VCaP (cell line): ENCODE data around the gene LYST.
"Not testable (repeated sequence)": the region's sequence is repeated elsewhere in the genome, so short reads cannot be mapped to it uniquely, and the experiment has no call there.

Experiments used
- H3K27ac ChIP-seq: fragments of 450-650 bp; 2 replicates; pipeline ENCODE4 v1.5.1; 2017
- TF ChIP-seq, protein P1 (sequence below): fragments of 450-650 bp; conservative IDR thresholded peaks from 2 replicates; pipeline ENCODE4 v1.5.1; 2017; ENCODE audit warnings: mild to moderate bottlenecking, moderate library complexity

Gene LYST

GRCh38 chr1:235766794-235767285 is 99.9 kb downstream of the LYST start:
- no peak overlapping the region for H3K27ac ChIP-seq
- TF ChIP-seq, protein P1, sequence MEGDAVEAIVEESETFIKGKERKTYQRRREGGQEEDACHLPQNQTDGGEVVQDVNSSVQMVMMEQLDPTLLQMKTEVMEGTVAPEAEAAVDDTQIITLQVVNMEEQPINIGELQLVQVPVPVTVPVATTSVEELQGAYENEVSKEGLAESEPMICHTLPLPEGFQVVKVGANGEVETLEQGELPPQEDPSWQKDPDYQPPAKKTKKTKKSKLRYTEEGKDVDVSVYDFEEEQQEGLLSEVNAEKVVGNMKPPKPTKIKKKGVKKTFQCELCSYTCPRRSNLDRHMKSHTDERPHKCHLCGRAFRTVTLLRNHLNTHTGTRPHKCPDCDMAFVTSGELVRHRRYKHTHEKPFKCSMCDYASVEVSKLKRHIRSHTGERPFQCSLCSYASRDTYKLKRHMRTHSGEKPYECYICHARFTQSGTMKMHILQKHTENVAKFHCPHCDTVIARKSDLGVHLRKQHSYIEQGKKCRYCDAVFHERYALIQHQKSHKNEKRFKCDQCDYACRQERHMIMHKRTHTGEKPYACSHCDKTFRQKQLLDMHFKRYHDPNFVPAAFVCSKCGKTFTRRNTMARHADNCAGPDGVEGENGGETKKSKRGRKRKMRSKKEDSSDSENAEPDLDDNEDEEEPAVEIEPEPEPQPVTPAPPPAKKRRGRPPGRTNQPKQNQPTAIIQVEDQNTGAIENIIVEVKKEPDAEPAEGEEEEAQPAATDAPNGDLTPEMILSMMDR, result no peak

- TF ChIP-seq, protein P1, result no peak
- no peak overlapping the region for H3K27ac ChIP-seq
Measured at GRCh38 chr1:235763962-235764361, 102.7 kb downstream of the LYST start.

GRCh38 chr1:235759336-235759735 is 107.4 kb downstream of the LYST start:
- no peak overlapping the region for H3K27ac ChIP-seq
- TF ChIP-seq, protein P1, result no peak

GRCh38 chr1:235758931-235759330 is 107.8 kb downstream of the LYST start:
- no peak overlapping the region for H3K27ac ChIP-seq

GRCh38 chr1:235757587-235758096 is 109.1 kb downstream of the LYST start:
- TF ChIP-seq, protein P1, result no peak
- no peak overlapping the region for H3K27ac ChIP-seq

More at GRCh38 chr1:235758931-235759330, 107.8 kb downstream of the LYST start:
- TF ChIP-seq, protein P1, result no peak

DNA sequence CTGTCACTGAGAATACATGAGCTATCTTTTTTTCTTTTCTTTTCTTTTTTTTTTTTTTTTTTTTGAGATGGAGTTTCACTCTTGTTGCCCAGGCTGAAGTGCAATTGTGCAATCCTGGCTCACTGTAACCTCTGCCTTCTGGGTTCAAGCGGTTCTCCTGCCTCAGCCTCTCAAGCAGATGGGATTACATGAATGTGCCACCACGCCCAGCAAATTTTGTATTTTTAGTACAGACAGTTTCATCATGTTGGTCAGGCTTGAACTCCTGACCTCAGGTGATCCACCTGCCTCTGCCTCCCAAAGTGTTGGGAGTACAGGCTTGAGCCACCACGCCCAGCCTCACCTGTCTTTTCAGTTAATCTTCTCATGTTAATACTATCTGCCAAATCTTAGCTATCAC is 112.5 kb downstream of the LYST start:
- not testable (repeated sequence) for H3K27ac ChIP-seq

DNA sequence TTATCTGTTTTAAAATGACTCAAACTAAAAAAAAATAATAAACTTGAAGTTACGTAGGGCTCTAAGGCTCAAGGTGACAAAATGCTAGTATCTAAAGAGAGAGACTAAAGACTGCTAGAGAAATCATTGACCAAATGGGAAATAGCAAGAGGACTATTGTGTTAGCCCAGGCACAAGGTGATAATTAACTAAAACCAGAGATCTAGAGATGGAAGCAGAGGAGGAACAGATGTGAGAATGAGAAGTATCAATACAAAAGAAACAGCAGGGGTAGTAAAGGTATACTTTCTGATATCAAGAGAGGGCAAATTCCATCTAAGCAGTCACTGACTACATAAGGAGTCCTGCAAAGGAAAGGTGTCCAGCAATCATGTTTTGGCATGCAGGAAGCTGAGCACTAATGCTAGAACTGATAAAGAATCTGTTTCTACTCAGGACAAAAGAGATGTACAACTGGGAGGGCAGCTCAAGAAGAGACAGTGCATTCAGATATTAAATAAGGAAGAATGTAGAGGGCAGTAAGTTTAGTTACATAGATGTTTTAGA is 116.9 kb downstream of the LYST start:
- TF ChIP-seq, protein P1, result no peak
- no peak overlapping the region for H3K27ac ChIP-seq

DNA sequence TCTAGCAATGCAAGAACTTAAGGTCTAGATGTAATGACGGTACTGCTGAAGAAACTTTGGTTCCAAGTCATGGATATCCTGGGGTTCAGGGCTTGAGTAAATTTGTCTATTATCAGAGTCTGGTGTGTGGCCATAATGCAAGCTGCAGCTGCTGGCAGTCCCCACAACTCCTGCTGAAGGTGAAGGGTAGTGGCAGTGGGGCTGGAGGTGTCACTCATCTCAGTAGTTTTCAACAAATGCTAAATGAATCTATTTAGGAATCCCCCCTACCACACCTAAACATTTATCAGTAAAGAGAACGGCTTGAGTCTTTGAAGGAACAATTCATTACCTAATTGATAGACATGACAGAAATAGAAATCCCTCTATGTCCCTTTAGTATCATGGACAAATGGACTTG is 118.0 kb downstream of the LYST start:
- no peak overlapping the region for H3K27ac ChIP-seq
- TF ChIP-seq, protein P1, result no peak
